GM21825 (cell line): Measurements from ENCODE around the gene DNAH8.

Source experiments
- ATAC-seq: cut with Tn5 transposase; IDR thresholded peaks from one replicate; pipeline ENCODE4 v1.9.1; 2021; ENCODE audit warnings: mild to moderate bottlenecking, moderate library complexity; ENCODE audit not compliant: unreplicated experiment

DNAH8 gene

GRCh38 chr6:39048481-39049399 lies 333.6 kb downstream of the DNAH8 start, which contains the start of gene GLP1R:
TSS of gene GLP1R (plus strand) at chr6:39048781. CDS start at chr6:39048841, 60 bp downstream.
- no peak for ATAC-seq

DNA sequence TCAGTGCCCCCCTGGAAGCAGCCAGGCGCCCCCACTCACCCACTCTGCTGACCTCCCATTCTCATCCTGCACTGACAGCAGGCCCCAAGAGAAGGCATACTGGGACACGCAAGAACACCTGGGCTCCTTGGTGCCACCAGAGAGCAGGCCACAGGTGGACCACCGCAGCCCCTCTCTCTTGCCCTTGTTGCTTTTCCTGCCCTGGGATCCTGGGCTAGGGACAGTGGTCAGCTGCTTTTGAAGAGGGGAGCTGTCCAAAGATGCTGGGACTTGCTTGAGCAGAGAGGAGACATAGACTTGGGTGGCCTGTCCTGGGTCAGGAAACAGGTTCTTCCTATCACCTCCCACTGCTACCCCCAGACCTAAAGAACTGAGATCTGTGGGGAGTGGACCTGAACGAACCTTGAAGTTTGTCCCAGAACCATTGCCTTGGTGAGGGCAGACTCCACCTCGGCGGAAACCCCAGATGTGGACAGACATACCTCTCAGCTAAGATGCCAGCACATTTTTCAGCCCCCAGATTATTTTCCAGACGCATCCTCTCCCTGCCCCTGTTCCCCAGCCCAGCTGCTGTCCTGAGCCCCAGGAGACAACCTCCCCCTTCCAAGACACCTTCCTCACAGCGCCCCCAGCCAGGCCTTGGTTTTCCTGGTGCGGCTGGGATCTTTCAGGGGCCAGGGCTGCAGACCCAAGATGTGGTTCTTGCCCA lies 334.6 kb downstream of the DNAH8 start:
- ATAC-seq, result no peak

- no peak for ATAC-seq
These were observed 335.5 kb downstream of the DNAH8 start for GRCh38 chr6:39050453-39051112.

GRCh38 chr6:39051399-39052122 lies 336.4 kb downstream of the DNAH8 start:
- ATAC-seq, result no peak

DNA sequence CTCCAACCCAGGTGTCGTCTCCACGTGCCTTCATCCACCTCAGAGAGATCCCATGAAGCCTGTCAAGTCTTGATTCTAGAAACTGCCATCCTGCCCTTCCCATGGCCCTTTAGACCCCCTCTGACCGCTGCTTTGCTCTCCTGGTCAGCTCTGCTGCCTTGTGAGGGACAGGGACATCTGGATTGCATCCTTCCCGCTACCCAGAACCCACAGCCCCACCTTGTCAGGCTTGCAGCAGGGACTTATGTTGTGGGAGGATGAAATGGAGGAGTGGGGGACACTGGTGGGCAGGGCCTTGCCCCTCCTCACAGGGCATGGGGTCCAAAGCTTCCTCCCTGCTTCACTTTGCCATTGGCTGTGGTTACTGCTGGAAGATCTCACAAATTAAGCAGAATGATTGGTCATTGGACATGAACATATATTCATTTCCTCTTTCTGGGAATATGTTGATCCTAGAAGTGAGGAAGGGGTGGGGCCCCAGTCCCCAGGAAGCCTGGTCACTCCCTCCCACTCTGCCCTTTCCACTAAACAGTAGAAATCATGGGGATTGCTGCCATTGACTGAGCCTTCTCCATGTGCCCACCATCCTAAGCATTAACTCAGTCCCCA lies 338.0 kb downstream of the DNAH8 start:
- no peak for ATAC-seq

DNA sequence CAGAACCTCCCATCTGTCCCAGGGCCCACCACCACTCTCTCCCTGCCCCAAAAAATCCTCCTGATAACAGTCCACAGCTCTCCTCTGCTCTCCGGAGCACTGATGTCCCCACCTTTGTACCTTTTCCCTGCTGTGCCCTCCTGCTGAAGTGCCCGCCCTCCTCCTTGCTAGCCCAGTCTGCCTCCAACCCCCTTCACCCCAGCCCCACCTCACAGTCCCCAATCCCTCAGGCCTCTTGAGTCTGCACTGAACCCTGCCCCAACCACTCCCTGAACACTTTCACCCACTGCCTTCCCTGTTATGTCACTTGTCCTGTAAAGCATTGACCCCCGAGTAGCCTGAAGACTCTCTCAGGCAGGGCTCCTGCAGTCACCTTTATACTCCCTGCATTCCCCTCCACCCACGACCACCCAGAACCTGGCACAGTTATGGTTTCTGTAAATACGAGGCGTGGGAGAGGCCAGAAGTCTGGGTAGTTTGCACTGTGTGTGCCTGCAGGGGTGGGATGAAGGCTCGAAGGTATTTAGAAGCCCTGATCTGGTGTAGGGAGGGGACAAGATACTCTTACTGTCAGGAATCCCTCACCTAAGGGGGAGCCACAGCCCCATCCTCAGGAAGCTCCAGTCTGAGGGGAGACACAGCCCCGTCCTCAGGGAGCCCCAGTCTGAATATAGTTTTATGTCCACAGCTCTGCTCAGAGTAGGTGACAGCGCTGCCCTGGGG lies 338.9 kb downstream of the DNAH8 start:
- no peak for ATAC-seq

DNA sequence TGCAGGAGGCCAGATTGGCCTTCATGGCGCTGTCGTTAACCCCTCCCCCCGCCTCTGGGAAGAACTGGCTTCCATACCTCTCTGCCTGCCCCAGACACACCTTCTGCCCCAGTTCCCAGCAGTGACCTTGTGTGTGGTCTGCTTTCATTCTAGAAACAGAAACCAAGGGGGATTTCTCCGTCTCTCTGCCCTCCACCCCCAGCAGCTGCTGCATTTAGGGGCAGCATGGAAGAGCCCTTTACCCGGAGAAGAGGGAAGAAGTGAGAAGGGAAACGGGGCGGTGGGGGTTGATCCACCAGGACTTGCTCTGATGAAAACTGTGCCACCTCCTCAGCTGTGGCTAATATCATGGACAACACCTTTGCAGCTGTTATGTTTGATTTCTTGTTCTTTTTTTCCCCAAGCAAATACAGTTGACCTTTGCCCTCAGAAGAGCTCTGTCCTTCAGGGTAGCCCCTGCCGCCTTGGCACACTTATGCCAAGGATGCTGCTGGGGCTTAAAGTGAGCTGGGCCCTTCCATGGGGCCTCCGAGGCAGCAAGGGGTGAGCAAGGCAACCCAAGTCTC lies 339.5 kb downstream of the DNAH8 start:
- ATAC-seq, result no peak

DNA sequence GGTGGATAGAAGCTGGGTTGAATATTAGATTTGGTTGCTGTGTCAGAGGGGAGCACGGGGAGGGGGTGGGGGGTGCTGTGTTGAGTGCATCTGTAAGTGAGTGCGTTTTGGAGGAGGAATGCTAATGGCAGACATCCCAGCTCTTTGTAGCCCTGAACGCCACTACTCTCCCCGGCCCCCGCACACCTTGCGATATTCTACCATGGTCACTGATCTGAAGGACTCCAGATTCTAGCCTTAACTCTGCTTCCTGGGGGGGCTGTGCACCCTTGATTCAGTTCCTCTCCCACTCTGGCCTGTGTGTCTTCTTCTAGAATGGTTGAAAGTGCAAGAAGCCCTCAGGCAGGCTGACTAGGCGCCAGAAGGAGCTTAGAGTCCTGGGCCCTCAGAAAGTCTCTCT lies 340.6 kb downstream of the DNAH8 start:
- no peak for ATAC-seq

DNA sequence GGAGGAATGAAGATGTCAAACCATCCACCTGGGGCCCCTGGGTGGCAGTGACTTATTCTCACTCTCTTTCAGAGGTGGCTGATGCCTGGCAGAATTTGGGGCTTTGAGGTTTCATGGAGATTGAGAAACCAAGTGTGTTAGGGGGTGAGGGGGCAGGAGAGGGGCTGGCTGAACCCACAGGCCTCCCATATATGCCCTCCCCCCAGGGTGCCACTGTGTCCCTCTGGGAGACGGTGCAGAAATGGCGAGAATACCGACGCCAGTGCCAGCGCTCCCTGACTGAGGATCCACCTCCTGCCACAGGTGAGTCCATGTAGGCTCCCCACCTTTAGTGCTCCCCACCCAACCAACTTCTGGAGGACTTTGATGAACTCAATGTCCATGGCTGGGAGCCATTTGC lies 341.1 kb downstream of the DNAH8 start:
- ATAC-seq, result no peak

DNA sequence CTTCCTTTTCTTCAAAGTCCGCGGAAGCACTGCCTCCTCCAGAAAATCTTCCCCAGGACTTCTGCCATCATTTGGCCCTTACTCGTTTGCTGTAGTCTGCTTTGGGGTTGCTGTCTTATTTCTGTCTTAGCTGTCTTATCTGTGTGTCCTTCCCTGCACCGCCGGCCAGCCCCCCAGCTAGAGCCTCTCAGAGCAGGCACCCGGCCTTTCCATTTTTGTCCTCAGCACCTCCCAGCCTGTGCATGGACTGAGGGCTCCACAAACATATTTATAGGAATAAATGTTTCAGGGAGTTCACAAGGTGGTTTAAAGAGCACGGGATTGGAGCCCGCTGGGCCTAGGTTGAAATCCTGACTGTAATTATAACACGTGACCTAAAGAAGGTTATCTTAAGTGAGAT lies 341.6 kb downstream of the DNAH8 start:
- ATAC-seq, result no peak

- no peak for ATAC-seq
These were observed 342.4 kb downstream of the DNAH8 start for GRCh38 chr6:39057251-39058155.

DNA sequence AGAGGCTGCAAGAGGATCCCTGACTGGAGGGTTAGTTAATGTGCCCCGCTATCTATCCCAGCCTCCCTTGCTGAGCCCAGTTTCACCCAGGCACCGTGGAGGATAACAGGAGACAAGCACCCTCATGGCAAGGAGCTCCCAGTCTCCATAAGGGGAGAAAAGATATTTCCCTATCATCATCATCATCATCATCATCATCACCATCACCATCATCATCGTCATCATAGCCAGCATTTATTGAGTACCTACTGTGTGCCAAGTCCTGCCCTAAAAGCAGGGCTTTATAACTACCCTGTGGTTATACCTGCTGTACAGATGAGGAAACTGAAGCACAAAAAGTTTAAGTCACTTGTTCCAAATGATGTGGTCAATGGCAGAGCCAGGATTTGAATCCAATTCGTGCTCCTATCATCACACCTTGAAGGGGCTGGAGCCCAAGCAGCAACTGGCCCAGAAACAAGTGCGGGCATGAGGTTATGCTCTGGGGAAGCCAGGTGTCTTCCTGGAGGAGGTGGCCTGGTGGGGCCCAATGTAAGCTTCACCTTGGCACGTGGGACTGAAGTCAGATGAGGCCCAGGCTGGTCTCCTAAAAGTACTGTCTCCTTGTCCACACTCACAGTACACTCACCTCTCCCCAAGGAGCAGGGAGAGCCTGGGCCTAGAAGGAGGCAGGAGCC lies 343.5 kb downstream of the DNAH8 start:
- ATAC-seq, result no peak

GRCh38 chr6:39059496-39060310 lies 344.6 kb downstream of the DNAH8 start:
- ATAC-seq, result no peak

DNA sequence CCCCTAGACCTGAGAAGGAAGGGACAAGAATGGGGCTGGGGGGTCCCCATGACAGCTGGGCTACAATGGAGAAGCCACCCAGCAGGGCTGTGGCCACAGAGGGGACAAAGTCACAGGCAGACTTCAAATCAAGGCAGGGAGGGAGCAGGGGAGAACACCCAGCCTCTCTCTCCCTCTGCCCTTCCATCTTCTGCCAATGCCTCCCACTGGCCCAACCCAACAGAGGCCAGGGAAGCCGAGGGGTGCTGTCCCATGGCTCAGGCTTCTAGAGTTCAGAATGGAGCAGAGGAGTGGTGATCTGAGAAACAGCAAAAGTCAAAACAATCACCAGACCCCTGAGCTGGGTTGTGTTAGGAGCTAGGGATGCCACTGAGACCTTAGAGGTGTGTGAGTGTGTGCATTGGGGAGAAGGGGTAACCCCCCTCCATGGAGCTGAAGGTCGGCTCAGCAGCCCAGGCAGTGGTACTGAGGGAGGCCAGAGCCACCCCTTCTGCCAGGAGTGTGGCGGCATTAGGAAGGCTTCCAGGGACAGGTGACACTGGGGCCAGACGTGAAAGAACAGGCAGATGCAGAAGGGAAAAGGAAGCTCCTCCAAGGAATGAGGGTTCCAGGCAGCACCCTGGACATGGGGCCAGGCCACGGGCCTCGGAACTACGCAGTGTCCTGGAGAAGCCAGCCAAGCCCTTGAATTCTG lies 345.5 kb downstream of the DNAH8 start:
- no peak for ATAC-seq

DNA sequence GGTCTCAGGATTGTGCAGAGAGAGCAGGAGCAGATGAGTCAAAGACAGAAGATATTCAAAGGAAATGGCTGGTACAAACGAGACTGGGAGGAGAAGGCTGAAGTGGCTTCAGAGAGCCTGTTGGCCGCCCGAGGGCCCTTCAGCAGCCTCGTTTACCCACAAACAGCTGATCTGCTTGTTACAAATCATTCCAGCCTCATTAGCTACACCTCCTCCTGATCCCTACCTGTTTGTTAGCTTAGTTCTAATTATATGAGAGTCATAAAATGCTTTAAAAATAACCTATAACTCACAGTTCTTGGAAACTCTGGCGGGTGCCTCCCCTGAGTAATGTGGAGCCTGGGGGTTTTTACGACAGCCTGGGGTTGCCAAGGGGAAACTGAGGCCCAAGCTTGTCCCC lies 346.1 kb downstream of the DNAH8 start:
- no peak for ATAC-seq

GRCh38 chr6:39061588-39061987 lies 346.5 kb downstream of the DNAH8 start:
- no peak for ATAC-seq
